Heart right ventricle (tissue), 16 donors: Measurements from ENCODE around the gene BID. TPM values are rescaled to one million over a fixed set of nuclear protein-coding genes. Genes with fewer than 3 reads are reported as not detected.
A peak's percentile ranks its signal among the peaks of the same experiment; 100 is the strongest.

Experiments
- ATAC-seq, 8 donors: fragments of 200-7000 bp; cut with Tn5 transposase; one replicate each; pipeline ENCODE4 v1.9.1; 2020; ENCODE audit warnings: mild to moderate bottlenecking in 8 of 8, moderate library complexity in 8 of 8, moderate number of reproducible peaks in 1 of 8
- DNase-seq, 2 donors: peaks; one replicate each; pipeline ENCODE4 v3.0.0-alpha.2; 2020
- H3K27ac ChIP-seq, 10 donors: fragments of 200-600 bp; sonication (generic) in 2 of 10; one replicate each; pipeline versions ENCODE4 v1.5.0 to v1.8.0; 2020 to 2022; ENCODE audit warnings: mild to moderate bottlenecking in 3 of 10
- H3K27me3 ChIP-seq, 7 donors: fragments of 200-600 bp; one replicate each; pipeline ENCODE4 v1.8.0; 2021 to 2022; ENCODE audit warnings: mild to moderate bottlenecking in 2 of 7
- H3K36me3 ChIP-seq, 9 donors: fragments of 200-600 bp; sonication (generic) in 1 of 9; one replicate each; pipeline versions ENCODE4 v1.5.0 to v1.8.0; 2020 to 2022; ENCODE audit warnings: mild to moderate bottlenecking in 2 of 9
- H3K4me1 ChIP-seq, 9 donors: fragments of 200-600 bp; sonication (generic) in 1 of 9; one replicate each; pipeline versions ENCODE4 v1.5.0 to v1.8.0; 2020 to 2022; ENCODE audit warnings: mild to moderate bottlenecking in 4 of 9
- H3K4me3 ChIP-seq, 10 donors: fragments of 200-600 bp; sonication (generic) in 2 of 10; one replicate each; pipeline versions ENCODE4 v1.5.0 to v1.8.0; 2020 to 2022; ENCODE audit warnings: mild to moderate bottlenecking in 7 of 10, moderate library complexity in 2 of 10
- H3K9me3 ChIP-seq, 11 donors: fragments of 200-600 bp in 10 of 11; sonication (generic) in 2 of 11; one replicate each; pipeline versions ENCODE4 v1.5.0 to v1.8.0; 2013 to 2022; ENCODE audit warnings: mild to moderate bottlenecking in 2 of 11, control low read depth in 1 of 11, moderate library complexity in 1 of 11
- WGBS, 2 donors: extraction: QIAGEN DNeasy Blood & Tissue Kit; methylation state at CpG; one replicate each; pipeline ENCODE4 v1.1.7; 2013; ENCODE audit warnings: inconsistent platforms in 1 of 2; 5-methylcytosine and 5-hydroxymethylcytosine counted together
- intact Hi-C, 10 donors: fragments of 100-400 bp; cut with DNase I; formaldehyde crosslinking; loops; one replicate each; pipeline versions ENCODE4 v1.11.1 to v1.14.2; 2022
- polyA plus RNA-seq, 2 donors: library from polyadenylated mRNA; stranded (reverse); fragments of 200-250 nt; gene quantifications; one replicate each; pipeline ENCODE4 v1.2.3, GENCODE V29; 2013
- total RNA-seq, 10 donors: library from RNA; stranded (reverse); fragmentation: NEBNext Ultra II Directional in 3 of 10; extraction: Animal tissue kit (Norgen Biotek cat#: 25700) in 3 of 10; gene quantifications; one replicate each; pipeline versions ENCODE4 v1.2.1 to v1.2.4, GENCODE V29; 2021 to 2023
- TF ChIP-seq, protein P1 (sequence below), 9 donors: fragments of 200-600 bp; sonication (generic) in 2 of 9; IDR thresholded peaks; one replicate each; pipeline versions ENCODE4 v1.5.0 to v1.8.0; 2021 to 2022; ENCODE audit warnings: antibody characterized with exemption in 9 of 9, mild to moderate bottlenecking in 5 of 9, moderate library complexity in 1 of 9
- donor health status: Arrhythmogenic right ventricular cardiomyopathy.
- donor health status: ischemic (EF 13 %, LVEDD 7.1; RV severe dilation, severe dysfunction).
- donor health status: healthy with polysubstance abuse.
- donor health status: DM: no; HTN: yes; CAD: no.
- donor health status: DM: no; HTN: no; CAD: no.
- donor health status: ischemic (EF 25% LVEDD 6.9; RV normal size, moderate dysfunction).
- donor health status: ischemic (EF 25% LVEDD 5.7; RV mildly dilated, moderate dysfunction).
- donor health status: healthy.
- donor health status: DM: yes; HTN: yes; CAD: no.
- donor health status: Ischemic cardiomyopathy.
- donor health status: ischemic (EF 35%, LVEDD 5.7; RV mildly dilated, moderate dysfunction).
- donor health status: nonischemic (EF 11% LVEDD 7.7; RV severe dilation, severe dysfunction).
- donor health status: DM: yes; HTN: yes; CAD: no.
- donor health status: PGD.
- donor health status: ischemic (EF 29% LVEDD 5.4; RV normal size, mild dysfunction).
- donor health status: nonischemic (EF 23%, LVEDD 6.1; RV moderate dilation, normal function).

The BID gene
- total and polyA plus RNA-seq, 12 donors, result 5.6 to 42.9 (median 10.9) TPM

DNA sequence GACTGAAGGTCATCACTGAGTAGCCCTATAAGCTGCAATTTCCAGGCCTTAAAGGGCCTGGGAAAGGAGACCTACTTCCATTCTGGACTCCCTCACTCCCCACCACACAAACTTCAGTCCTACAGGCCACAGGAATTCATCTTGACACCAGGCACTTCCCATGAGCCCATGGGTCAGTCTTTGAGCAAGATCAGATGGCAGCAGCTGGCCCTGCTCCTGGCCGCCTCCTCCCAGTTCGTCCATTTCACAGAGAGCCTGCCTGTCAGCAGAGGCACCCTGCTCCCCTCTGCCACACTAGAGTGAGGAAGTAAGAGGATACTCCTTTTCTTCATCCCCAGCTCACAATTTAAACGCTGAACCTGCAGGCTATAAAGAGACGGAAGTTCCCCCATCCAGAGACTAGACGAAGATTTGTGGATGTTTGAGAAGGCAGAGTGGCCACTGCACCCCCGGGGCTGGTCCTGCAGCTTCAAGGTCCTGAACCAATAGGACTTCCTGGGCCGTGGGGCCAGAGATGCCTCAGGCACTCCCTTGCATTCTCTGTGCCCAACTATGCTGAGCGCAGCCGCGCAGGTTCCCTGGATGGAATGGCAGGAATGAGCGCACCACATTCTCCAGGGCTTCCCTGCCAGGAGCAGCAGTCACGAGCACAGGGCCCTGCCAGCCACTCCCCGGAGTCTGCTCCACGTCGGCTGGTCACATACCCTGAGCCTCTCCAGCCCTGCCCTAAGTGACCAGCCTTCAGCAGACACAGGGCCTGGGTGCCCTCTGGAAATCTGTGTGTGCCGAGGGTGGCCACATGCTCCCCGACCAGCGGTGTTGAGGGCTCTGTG lies 33.5 kb upstream of the BID start:
- 45 to 65% methylated on average over 18 of the region's 18 CpGs for WGBS, 2 donors
- TF ChIP-seq, protein P1, sequence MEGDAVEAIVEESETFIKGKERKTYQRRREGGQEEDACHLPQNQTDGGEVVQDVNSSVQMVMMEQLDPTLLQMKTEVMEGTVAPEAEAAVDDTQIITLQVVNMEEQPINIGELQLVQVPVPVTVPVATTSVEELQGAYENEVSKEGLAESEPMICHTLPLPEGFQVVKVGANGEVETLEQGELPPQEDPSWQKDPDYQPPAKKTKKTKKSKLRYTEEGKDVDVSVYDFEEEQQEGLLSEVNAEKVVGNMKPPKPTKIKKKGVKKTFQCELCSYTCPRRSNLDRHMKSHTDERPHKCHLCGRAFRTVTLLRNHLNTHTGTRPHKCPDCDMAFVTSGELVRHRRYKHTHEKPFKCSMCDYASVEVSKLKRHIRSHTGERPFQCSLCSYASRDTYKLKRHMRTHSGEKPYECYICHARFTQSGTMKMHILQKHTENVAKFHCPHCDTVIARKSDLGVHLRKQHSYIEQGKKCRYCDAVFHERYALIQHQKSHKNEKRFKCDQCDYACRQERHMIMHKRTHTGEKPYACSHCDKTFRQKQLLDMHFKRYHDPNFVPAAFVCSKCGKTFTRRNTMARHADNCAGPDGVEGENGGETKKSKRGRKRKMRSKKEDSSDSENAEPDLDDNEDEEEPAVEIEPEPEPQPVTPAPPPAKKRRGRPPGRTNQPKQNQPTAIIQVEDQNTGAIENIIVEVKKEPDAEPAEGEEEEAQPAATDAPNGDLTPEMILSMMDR (IDR thresholded peaks at IDR 0.05), result no peak
- H3K4me3 ChIP-seq, result no peak overlapping the region
- H3K27ac ChIP-seq, result peak overlapping the region in 9 of 10 donors; percentile 40 to 79 (median 69)
- no peaks in the 10 kb centered on the region for H3K9me3 ChIP-seq
- DNase-seq (peak; percentile 70 to 71), ATAC-seq (peak; percentile 67 to 92 (median 86))
- intact Hi-C loops, result no loop called here
- peaks cover 0 to 36% (median 19%) of the 10 kb centered on the region in 9 donors for H3K4me1 ChIP-seq
- peaks cover 0 to 98% (median 46%) of the 10 kb centered on the region in 9 donors for H3K36me3 ChIP-seq
- H3K27me3 ChIP-seq, result no peaks in the 10 kb centered on the region

DNA sequence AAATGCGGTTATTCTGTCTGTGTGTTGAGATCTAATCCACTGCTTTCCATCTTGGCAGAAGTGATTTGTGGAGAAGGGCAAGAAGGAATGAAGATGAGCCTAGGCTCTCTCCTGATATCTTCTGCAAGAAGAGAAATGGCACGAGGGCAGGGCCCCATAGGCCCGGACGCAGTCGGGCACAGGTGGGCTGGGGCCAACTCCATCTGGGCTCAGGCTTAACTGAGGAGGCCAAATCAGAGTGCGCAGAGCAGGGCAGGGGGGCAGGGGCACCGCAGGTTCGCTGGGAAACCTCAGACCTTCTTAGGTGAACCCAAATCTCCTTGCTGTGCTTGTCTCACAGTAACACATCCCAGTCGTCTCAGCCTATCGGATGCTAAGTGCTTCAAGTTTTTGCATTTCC lies 32.8 kb upstream of the BID start:
- no peaks in the 10 kb centered on the region for H3K9me3 ChIP-seq
- no peak overlapping the region for H3K4me3 ChIP-seq
- peak overlapping the region in 3 of 10 donors; percentile 19 to 79 (median 77) for H3K27ac ChIP-seq
- TF ChIP-seq, protein P1 (IDR thresholded peaks at IDR 0.05), result no peak
- WGBS, 2 donors, result 95 to 96% methylated on average over 10 of the region's 10 CpGs
- H3K27me3 ChIP-seq, result no peaks in the 10 kb centered on the region
- no peak for ATAC-seq
- H3K4me1 ChIP-seq, result peaks cover 0 to 36% (median 19%) of the 10 kb centered on the region in 9 donors
- intact Hi-C loops, result no loop called here
- peaks cover 0 to 95% (median 42%) of the 10 kb centered on the region in 9 donors for H3K36me3 ChIP-seq
- no peak for DNase-seq

DNA sequence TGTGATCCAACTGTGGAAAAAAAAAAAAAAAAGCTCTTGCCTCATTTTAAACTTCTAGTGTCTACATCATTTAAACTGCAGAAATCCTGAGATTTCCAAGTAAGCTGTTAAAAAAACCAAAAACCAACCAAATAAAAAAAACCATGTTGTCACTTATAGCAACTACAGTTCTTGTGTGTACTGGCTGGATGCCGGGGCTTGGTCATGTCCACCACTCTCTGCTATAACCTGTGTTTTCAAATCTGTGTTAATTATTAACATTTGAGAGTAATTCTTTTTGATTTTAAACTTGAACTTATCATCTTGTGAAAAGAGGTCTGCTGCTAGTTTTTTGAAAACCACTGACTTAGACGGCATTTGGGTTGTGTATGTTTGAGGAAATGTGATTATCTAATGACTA lies 32.2 kb upstream of the BID start:
- Histone ChIP-seq H3K4me1 (peaks cover 0 to 36% (median 19%) of the 10 kb centered on the region in 9 donors), H3K27ac (no peak overlapping the region), H3K9me3 (no peaks in the 10 kb centered on the region), H3K36me3 (peaks cover 0 to 89% (median 38%) of the 10 kb centered on the region in 9 donors), H3K4me3 (no peak overlapping the region), H3K27me3 (no peaks in the 10 kb centered on the region)
- 90 to 95% methylated on average over 2 of the region's 2 CpGs for WGBS, 2 donors
- intact Hi-C loops, result no loop called here
- TF ChIP-seq, protein P1 (IDR thresholded peaks at IDR 0.05), result no peak
- DNase-seq, result no peak
- no peak for ATAC-seq

DNA sequence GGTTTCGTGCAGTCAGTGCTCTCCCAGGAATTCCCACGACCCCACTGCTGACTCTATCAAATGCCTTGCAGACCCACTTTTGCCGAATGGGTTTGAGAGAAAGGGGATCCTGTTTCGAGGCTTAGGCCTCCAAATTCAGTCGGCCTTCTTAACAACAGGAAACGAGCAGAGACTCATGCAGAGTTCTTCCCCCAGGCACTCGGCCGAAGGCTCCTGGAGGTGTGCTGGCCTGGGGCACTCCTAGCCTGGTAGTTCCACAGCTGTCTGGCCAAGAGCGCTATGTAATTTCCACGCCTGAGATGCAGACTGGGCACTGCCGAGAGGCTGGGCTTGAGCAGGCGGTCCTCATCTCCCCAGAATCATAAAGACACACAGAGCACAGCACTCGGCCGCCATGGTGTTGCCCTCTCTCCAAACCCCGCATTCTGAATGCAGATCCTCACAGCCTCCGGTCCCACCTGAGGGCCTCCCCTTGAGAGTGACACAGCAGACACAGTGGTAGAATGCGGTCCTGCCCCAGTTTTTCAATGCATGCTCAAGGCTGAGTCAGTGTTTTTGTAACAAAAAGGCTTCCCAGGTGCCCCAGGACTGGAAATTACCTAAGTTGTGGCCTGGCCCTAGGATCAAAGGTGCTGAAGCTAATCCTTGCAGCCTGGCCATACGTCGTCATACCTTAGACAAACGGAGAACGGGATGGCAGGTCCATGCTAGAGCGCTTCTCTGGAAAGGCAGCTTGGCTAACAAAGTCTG lies 30.2 kb upstream of the BID start:
- Histone ChIP-seq H3K9me3 (no peaks in the 10 kb centered on the region), H3K4me3 (no peak overlapping the region), H3K4me1 (peaks cover 0 to 21% (median 14%) of the 10 kb centered on the region in 9 donors), H3K27ac (no peak overlapping the region), H3K36me3 (peaks cover 0 to 70% (median 32%) of the 10 kb centered on the region in 9 donors), H3K27me3 (no peaks in the 10 kb centered on the region)
- TF ChIP-seq, protein P1 (IDR thresholded peaks at IDR 0.05), result no peak
- ATAC-seq (no peak), DNase-seq (no peak)
- intact Hi-C loops, result loop anchor here in 1 of 10 donors (5.0 kb wide), 1 partner anchor 62 kb away; no protein-coding TSS in a partner anchor
- 88 to 91% methylated on average over 22 of the region's 22 CpGs for WGBS, 2 donors
